HG03432 (cell line): ENCODE results near the gene COPS9.
A peak's percentile ranks its signal among the peaks of the same experiment; 100 is the strongest.

Experiments
- ATAC-seq: cut with Tn5 transposase; IDR thresholded peaks from one replicate; pipeline ENCODE4 v1.9.1; 2021; ENCODE audit warnings: mild to moderate bottlenecking, moderate library complexity; ENCODE audit not compliant: unreplicated experiment

Gene COPS9

DNA sequence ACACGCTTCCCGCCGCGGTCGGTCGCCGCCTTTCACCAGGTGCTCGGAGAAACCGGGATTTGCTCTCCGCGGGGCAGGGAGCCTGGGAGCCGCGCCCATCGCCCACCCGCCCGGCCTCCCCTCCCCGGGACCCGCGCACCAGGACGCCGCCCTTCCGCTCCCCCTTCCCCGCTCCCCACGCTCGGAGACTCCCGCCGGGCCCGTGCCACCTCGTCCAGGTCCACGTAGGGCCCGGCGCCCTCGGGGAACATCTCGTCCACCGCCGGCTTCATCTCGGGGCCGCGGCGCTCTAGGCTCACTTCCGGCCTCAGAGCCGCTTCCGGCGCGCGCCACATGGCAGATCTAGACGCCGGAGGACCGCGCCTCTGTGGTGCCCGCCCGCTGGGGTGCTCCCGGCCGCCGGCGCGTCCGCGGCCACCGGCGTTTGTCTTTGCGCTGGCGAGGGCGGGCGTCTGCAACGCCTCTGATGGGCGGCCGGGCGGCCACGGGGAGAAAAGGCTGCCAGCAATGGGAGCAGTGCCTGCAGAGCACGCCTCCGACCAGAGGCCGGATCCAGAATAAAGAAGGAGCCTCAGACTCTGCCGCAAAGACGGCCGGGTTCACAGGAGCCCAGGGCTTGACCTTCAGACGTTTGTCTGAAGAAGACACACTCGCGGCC is at the start of gene COPS9:
Gene COPS9 (minus strand): TSS at position 293 of the 658 bp plus-strand sequence. CDS start 21 bp downstream, at position 272.
- peak; percentile 96 for ATAC-seq

- no peak for ATAC-seq
These were observed 48.6 kb upstream of the COPS9 start for GRCh38 chr2:240184656-240185055.

DNA sequence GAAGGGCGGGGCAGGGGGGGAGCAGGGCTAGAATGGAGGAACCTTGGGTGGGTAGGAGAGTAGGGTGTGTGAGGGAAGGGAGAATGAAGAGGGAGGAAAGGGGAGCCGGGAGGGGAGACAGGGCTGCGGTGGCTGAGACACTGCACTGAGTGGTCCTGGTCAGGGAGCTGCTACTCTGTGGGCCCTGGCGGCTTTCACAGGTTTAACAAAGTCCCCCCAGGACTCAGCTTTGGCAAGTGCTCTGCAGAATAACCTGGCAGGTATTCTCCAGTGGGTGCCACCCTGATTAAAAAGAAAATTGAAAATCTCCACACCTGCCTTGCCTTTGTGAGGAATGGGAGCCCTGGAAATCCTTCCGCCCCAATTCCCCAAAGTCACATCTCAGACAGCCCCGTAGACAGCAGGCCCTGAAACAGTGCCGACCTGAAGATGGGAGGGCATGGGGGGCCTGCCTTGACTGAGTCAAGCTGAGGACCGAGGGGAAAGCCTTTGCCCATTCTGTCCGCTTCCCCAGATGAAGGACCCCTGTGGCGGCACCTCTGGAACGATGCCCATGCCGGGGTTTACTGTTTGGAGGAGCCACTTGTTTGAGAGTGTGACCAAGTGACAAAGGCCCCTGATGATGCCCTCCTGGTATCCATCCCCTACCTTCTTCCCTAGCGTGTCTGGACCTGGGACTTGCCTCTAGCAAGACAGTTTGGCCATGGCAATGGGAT is 47.9 kb upstream of the COPS9 start:
- no peak for ATAC-seq

- ATAC-seq = no peak
These were observed 47.1 kb upstream of the COPS9 start for GRCh38 chr2:240183006-240183874.

DNA sequence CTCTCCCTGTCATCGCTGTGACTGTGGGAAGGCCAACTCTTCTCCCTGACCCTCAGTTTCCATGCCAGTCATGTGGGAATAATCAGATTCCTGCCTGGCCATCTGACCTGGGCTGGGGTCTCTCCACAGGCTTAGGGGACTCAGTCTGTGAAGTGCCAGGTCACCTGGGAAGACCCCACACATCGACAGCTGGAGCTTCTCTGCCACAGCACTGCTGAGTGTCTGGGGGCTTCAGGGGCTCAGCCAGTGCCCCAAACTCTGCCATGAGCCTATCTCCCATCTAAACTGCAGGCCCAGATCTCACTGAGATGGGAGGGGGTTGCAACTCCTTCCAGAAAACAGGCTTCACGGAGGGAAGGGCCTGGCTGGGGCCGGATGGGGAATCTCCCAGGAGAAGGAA is 46.4 kb upstream of the COPS9 start:
- ATAC-seq = no peak

- ATAC-seq = no peak
These were observed 45.9 kb upstream of the COPS9 start for GRCh38 chr2:240182001-240182400.

DNA sequence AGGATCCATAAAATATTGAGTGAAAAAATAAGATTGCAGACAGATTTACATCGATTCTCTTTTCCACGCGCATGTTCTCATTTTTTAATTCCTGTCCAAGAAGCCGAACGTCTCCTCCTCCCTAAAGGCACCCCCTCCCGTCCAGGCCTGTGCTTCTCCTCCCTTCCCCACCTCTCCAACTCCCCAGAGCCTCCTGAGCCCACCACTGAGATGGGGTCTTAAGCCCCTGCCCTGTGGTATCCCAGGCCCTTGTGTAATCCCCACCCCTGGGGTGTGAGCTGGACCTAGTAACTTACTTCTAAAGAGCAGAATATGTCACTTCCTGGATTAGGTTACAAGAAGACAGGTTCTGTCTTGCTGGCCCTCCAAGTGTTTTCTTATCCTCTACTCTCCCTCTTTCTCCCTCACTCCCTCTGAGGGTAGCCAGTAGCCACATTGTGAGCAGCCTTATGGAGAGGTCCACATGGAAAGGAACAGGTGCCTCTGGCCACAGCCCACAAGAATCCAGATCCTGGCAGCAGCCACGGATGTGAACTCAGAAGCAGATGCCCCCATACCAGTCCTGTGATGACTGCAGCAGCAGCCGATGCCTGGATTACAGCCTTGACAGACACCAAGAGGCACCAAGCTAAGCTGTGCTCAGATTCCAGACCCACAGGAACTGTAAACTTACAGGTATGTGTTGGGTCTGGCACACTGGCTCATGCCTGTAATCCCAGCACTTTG is 44.0 kb upstream of the COPS9 start:
- ATAC-seq = no peak

GRCh38 chr2:240179186-240179815 is 43.2 kb upstream of the COPS9 start:
- no peak for ATAC-seq

DNA sequence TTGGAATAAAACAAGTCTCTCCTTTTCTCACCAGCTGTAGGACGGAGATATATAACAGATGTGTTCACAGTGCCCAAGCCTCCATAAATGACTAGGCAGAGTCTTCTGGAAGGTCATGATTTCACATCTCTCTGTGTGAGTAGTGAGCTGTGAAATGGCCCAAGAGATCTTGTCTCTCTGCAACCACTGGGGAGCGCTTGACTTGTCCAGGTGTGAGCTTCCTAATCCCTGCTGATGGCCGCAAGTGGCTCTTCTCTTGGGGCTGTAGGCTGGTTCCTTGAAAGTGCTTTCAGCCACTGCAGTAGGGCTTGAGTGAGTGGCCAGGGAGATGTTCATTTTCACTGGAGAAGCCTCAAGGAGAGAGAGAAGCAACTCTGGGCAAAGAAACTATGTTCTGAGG is 42.5 kb upstream of the COPS9 start:
- no peak for ATAC-seq

DNA sequence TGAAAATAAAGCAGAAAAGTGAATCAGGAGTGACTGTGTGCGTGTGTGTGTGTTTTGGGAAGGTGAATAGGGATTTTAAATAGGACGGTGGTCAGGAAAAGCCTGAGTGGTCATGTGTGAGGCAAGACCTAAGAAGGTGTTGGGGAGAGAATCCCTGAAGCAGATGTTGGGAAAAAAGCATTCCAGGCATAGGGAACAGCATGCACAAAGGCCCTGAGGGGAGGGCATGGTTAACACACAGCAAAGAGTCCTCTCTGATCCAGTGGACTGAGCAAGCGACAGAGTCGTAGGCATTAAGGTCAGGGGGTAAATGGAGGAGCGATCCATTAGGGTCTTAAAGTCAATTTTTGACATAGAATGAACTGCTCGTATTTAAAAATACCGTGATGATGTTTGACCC is 38.4 kb upstream of the COPS9 start:
- ATAC-seq = no peak

GRCh38 chr2:240172071-240172895 is 36.2 kb upstream of the COPS9 start:
- no peak for ATAC-seq

GRCh38 chr2:240170883-240171282 is 34.8 kb upstream of the COPS9 start:
- ATAC-seq = no peak

DNA sequence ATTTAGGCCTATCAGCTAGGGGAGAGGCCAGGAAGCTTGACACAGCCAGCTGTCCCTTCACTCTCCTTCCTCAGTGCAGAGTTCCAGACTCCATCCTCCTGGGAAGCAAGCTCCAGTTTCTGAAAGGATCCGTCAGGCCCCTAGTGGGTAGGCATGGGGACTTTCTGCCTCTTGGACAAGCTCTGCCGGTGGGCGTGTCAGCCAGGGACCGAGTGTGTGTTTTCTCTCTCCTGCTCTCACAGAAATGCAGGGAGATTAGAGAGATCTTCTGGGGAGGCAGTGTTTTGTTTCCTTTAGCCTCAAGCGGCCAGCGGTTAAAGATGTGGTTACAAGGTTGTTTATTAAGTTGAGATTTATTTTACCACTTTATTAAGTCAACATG is 34.2 kb upstream of the COPS9 start:
- ATAC-seq = no peak

DNA sequence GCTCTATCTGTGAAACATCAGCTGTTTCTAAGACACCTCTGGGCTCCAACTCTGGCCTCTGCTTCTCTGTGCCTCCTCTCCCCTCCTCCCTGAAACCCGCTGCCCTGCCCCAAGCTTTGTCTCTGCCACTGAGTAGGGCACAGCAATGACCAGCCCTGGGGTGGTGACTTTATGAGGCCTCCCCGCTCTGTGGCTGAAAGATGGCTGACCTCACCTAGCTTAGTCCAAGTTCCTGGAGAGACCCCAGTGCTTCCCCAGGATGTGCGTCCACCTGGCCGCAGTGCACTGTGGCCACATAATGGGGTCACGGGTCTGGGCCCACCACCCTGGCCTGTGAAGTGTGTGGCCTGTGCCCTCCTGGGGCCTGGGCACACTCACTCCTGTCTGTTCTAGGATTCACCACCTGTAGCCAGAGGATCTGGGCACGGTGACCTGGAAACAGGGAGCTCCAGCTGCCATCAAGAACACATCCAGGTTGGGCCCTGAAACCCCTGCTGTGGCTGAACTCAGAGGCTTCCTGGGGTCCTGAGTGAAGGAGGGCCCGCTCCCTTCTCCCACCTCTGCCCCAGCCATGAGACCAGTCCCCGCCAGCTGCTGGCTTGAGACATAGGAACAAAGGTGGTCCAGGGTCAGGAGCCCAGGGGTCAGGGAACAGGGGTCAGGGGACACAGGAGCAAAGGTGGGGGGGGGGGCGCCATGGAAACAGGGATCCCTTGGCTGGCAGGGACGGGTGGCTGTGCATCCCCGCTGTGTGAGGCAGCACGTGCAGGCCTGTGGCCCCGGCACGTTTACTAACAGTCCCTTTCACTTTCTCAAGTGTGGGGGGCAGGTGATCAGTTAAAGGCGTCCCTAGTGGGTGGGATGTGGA is 33.6 kb upstream of the COPS9 start:
- ATAC-seq = no peak

- no peak for ATAC-seq
These were observed 32.6 kb upstream of the COPS9 start for GRCh38 chr2:240168546-240169361.

GRCh38 chr2:240168041-240168440 is 31.9 kb upstream of the COPS9 start:
- no peak for ATAC-seq

DNA sequence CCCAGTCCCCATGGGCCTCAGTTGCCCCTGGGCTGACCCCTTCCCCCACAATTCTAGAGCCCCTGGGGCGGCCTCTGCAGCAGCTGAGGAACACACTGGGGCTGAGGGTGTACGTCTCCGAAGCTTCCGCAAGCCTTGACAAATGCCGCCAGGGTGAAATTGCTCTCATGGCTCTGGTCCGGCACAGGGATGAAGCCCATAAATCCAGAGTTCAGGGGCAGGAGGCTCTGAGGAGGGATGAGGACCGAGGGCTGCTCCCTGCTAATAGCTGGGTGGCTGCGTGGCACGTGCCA is 31.4 kb upstream of the COPS9 start:
- no peak for ATAC-seq
